Stimulated activated CD4-positive, alpha-beta T cell treated with anti-CD3 and anti-CD28 coated beads, Interleukin-1b, Interleukin-23, amount 100 ng/mL, for 1 hour (primary cell): ENCODE data around the gene TYW1.
"Not testable (repeated sequence)": the region's sequence is repeated elsewhere in the genome, so short reads cannot be mapped to it uniquely, and the experiment has no call there.

Source experiments
- DNase-seq, 2 donors: peaks; one replicate each; pipeline ENCODE4 v3.0.0-alpha.2; 2020; ENCODE audit warnings: low read depth in 2 of 2

Gene TYW1, protein sequence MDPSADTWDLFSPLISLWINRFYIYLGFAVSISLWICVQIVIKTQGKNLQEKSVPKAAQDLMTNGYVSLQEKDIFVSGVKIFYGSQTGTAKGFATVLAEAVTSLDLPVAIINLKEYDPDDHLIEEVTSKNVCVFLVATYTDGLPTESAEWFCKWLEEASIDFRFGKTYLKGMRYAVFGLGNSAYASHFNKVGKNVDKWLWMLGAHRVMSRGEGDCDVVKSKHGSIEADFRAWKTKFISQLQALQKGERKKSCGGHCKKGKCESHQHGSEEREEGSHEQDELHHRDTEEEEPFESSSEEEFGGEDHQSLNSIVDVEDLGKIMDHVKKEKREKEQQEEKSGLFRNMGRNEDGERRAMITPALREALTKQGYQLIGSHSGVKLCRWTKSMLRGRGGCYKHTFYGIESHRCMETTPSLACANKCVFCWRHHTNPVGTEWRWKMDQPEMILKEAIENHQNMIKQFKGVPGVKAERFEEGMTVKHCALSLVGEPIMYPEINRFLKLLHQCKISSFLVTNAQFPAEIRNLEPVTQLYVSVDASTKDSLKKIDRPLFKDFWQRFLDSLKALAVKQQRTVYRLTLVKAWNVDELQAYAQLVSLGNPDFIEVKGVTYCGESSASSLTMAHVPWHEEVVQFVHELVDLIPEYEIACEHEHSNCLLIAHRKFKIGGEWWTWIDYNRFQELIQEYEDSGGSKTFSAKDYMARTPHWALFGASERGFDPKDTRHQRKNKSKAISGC

DNA sequence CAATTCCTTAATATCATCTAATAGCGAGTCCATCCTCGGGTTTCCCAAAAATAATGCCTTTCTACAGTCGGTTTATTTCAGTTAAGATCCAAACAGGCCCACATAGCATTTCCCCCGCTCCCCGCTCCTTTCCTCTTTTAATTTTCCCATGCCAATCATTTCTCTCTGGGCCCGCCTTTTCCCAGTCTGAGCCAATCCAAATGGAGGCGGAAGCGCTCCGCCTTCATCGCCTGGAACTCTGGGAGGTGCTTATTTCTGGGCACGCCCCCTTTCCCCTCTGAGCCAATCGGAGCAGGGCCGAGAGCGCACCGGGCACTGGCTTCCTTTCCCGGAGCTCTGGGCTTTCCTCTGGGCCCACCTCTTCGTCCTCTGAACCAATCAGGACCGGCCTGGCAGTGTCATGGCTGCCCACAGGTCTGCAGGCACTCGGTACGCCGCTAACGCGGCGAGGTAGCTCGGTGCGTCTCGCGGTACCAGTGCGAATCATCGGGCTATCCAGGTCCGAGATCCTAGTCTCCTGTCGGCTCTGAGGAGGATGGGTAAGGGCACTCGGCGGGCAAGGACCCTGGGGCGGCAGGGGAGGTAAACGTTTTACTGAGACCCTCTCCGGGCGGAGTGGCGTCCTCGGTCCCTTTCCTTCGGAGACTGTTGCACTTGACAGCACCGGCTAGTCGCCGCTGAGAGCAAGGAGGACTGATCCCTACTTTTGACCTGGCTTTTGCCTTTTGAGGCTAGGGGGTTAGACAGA lies at the start of gene TYW1:
TSS of gene TYW1 (plus strand) at position 390 of the 748 bp plus-strand sequence. CDS start at position 536, 146 bp downstream.
- peak; percentile 94 to 95 for DNase-seq

DNA sequence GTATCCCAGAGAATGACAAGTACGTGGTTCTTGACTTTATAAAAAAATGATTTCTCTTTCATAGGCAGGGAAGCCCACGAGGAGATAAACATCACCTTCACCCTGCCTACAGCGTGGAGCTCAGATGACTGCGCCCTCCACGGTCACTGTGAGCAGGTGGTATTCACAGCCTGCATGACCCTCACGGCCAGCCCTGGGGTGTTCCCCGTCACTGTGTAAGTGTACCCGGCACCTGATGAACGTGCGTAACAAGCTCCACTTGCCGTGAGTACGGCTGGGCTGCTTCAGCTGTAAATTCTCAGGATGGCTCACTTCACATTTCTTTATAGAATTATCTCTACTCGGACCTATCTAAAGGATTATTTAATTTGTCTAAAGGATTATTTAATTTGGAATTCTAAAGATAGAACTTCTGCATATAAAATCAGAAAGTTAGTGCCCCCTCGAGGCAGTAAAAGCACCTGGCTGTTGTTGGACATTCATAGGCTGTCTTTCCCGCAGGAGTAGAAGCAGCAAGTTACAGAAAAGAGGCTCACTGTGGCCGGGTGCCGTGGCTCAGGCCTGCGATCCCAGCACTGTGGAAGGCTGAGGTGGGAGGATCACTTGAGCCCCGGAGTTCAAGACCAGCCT lies 48.0 kb upstream of the TYW1 start:
- DNase-seq: no peak

DNA sequence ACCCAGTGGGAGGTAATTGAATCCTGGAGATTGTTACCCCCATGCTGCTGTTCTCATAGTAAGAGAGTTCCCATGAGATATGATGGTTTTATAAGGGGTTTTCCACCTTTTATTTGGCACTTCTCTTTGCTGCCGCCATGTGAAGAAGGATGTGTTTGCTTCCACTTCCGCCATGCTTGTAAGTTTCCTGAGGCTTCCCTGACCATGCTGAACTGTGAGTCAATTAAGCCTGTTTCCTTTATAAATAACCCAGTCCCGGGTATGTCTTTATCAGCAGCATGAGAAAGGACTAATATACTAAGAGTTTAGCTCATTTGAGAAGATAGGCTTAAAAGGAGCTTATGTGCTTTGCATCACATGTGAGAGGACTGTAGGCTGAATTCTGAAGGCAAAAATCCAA lies 46.3 kb upstream of the TYW1 start:
- no peak for DNase-seq

DNA sequence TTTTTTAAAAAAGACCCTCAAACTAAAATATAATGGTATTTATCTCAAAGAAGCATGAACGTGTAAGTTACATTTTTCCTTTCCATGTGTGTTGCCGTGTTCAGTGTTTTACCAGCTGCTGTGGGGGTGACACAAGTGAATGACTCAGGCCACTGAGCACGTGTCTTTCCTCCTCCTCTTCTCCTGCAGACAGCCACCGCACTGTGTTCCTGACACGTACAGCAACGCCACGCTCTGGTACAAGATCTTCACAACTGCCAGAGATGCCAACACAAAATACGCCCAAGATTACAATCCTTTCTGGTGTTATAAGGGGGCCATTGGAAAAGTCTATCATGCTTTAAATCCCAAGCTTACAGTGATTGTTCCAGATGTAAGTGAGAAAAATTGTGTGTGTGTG lies 45.9 kb upstream of the TYW1 start:
- no peak for DNase-seq

DNA sequence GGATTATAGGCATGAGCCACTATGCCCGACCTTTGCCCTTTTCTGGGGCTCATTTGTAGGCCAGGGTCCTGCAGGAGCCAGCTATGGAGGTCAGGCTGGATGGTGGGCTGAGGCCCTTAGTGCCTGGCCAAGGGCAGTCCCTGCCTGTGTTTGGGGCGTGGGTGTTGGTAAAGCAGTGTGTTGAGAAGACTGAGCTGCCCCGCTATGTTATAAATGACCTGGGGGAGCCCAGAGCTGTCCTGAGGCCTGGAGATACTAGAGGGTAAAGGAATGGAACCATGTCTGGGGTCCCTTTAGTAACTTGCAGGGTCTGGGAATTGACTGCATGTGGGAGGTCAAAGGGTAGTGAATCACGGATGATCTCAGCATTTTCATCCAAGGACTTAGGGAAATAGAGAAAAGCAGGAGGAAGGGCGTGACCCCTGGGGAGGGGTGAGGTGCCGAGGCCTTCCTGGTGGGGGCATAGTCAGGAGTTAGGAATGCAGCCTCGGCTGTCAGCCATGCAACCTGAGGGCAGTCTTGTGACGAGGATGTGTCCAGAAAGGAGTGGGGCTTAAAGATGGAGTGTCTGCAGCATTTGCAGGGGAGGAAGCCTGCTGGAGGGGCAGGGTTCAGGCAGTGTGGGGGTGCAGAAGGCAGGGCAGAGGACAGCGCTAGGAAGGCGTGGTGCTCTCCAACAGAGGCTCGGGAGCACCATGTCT lies 44.1 kb upstream of the TYW1 start:
- DNase-seq: no peak

DNA sequence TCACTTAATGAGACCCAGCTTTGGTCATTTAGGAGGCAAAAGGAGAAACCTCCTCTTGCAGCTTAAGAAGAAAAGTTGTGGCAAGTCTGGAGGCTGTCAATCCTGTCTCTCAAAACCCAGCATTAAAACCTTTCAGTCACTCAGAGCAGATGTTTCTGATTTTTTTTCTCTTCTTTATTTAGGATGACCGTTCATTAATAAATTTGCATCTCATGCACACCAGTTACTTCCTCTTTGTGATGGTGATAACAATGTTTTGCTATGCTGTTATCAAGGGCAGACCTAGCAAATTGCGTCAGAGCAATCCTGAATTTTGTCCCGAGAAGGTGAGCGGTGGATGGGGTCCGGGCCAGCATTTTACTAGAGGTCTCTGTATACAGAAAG lies 43.6 kb upstream of the TYW1 start:
- DNase-seq: no peak

DNA sequence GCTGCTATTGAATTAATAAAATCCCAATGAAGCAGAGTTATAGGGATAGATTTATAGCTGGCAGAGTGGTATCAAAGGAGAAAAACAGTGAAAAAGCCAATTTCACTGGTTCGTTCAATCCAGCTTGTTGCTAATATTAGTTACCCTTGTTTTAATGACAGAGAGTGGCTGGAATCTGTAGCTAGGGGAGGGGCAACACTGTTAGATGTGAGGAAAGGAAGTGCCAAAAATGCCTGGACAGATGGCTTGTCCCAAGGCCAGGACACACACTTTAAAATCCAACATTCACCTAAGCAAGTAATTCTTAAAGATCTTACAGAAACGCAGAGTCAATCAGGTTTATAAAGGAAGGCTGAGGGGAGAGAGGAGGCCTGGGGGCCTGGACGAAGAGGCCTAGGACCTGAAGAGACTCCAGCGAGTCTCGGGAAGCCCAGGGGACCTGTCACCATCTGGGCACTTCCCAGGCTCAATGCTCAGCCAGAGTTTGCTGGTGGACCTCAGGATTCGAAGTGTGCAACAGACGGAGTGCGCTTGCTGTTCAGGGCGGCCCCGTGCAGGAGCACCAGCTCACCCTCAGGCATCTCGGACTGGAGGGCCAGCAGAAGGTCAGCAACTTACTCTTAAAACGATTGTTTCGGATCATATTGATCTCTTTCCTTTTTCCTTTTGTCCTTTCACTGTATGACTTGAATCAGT lies 38.9 kb upstream of the TYW1 start:
- DNase-seq: no peak

DNA sequence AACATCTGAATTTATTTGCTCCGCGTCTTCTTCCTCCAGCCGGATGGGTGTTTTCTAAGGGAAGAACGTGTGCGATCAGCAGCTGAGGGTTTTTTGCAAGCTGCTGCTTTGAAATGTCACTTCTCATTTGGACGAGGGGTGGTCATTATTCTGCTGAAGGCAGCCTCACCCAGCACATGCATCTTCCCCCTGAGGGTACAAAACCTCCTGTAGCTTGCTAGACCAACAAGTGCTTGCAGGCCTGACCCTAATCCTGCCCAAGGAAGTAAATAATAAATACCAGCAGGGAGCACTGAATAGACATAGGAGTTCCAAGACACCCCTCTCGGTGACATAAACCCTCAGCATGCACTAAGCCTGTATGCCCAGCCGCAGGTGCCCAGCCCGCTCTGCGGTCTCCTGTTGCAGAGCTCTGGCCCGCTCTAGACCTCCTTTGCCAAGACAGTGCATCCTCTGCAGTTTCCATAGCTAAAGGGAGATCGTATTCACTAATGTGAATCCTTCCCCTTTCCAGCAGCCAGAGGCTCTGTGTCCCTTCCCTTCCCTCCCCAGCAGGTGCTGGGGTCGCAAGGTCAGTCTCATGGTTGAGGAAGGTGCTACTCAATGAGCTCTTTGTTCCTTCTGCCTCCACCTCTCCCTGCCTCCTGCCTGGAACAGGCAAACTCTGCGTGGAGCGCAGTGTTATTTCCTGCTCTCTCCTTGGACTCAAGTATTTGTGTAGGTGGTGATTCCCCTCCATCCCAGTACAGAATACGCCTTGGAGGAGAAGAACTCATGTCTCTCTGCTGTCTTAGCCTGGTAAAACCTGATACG lies 37.9 kb upstream of the TYW1 start:
- DNase-seq: no peak

DNA sequence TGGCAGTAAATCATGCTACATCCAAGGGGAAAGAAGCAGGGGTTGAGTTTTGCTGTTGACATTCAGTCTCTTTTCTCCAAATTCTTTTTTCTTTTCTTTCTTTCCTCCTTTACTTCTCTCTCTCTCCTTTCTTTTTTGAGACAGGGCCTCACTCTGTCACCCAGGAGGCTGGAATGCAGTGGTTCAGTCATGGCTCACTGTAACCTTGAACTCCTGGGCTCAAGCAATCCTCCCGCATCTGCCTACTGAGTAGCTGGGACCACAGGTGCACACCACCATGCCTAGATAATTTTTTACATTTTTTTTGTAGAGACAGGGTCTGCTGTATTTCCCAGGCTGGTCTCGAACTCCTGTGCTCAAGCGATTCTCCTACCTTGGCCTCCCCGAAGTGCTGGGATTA lies 36.4 kb upstream of the TYW1 start:
- no peak for DNase-seq

DNA sequence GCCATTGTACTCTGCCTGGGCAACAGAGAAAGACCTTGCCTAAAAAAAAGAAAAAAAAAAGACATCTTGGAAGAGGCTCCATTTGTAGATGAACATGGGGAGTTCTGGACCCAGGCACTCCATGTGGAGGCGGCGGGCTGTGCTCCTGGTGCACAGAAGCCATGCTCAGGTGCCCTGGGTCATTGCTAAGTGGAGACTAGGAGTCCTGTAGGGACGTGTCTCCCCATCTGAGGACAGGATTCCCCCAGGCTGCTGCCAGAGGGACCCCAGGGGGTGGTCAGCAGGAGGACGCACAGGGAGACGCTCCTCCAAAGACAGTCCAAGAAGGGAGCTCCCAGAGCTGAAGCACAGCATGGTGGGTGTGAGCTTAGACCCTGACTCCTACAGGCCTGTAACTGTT lies 35.5 kb upstream of the TYW1 start:
- no peak for DNase-seq

DNA sequence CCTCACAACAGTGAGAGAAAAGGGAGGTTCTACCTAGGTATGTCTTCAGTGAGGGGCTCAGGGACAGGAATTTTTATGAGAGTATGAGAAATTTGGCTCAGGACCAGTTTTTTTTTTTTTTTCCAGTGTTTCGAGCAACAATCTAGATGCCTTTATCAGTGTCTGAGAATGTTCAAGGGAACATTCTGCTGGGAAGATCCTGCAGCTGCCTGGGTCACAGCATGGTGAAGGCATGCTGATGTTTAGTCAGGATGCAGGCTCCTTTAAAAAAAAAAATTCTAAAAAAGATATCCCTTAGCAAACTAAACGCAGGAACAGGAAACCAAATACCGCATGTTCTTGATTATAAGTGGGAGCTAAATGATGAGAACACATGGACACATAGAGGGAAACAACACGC lies 32.2 kb upstream of the TYW1 start:
- no peak for DNase-seq

DNA sequence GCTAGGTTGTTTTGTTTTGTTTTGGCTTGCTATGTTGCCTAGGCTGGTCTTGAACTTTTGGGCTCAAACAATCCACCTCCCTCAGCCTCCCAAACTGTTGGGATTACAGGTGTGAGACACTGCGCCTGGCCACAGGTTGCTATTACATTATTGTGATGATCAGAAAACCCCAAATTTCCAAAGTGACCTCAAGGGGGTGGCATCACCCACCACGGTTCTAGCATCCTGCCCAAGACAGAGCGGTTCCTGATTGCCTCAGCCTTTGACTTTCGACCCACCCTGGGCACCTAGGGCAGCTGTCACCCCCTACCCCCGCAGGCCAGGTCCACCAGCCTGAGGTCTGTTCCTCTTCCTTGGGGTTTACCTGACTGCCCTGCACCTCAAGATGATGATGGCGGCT lies 29.6 kb upstream of the TYW1 start:
- no peak for DNase-seq

DNA sequence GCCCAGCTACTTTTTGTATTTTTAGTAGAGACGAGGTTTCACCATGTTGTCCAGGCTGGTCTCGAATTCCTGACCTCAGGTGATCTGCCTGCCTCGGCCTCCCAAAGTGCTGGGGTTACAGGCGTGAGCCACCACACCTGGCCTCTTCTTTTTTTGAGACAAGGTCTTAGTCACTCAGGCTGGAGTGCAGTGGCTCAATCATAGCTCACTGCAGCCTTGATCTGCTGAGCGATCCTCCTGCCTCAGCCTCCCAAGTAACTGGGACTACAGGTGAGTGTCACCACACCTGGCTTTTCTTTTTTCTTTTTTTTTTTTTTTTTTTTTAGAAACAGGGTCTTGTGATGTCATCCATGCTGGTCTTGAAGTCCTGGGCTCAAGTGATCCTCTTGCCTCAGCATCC lies 27.6 kb upstream of the TYW1 start:
- not testable (repeated sequence) for DNase-seq

DNA sequence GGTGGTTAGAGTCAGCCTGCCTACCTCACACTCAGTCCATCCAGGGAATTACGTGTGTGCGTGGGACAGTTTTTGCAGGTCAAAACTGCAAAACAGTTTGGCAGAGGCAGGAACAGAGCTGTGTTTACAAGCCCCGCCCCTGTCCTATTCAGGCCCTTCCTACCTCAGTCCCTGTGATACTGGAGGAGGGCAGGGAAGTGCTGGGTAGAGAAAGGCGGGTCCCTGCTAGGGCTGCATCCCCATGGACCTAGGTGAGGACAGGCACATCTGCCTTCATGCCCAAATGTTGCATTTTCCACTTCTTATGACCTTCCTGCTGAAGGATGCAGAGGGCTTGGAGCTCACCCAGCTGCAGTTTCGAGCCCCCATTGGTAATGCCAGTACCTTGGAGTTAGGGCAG lies 26.3 kb upstream of the TYW1 start:
- no peak for DNase-seq

DNA sequence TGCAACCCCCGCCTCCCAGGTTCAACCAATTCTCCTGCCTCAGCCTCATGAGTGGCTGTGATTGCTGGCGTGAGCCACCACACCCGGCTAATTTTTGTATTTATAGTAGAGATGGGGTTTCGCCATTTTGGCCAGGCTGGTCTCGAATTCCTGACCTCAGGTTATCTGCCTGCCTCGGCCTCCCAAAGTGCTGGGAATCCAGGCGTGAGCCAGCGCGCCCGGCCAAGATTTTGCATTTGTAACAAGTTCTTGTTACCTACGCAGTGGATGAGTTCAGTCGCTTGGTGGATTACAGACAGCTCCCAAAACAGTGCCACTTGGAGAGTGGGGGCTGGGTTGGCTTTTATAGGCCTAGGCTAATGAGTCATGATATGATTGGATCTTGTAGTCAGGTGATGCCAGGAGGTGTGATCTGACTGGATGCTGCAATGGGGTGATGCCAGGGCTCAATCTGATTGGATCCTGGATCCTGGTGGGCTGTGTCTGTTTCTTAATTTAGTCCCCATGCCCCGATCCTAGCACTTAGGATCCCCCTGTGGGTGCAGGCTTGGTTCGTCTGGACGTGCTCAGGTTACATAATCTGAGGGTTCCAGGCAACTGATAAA lies 21.5 kb upstream of the TYW1 start:
- no peak for DNase-seq

DNA sequence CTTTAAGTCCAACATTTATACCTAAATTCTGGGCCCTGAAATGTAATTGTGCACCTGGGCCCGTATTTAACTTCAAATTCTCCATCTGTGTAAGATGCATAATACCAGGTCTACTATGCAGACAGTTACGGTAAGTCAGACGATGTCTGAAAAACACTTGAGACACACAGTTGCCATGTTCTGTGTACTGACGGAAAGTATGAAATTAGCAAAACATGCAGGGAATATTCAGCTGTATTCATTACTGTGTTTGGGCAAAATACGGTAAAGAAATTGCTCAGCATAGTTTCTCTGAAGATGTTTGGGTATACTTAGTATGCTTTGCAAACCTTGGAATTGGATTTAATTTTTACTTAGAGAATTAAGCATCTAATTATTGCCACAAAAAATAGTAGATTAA lies 18.3 kb upstream of the TYW1 start:
- not testable (repeated sequence) for DNase-seq

DNA sequence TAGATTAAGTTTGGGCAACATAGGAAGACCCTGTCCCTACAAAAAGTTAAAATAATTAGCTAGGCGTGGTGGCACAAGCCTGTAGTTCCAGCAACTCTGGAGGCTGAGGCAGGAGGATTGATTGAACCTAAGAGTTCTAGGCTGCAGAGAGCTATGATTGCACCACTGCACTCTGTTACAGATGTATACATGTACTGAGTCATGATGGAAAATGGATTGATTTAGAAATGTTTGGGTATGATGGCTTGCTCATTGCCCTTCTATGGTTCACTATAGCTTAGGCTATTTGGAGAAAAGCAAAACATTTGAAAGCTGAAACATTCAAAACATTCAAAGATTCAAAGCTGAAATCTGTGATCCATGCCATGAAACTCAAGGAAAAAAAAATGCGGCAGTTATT lies 17.6 kb upstream of the TYW1 start:
- not testable (repeated sequence) for DNase-seq

DNA sequence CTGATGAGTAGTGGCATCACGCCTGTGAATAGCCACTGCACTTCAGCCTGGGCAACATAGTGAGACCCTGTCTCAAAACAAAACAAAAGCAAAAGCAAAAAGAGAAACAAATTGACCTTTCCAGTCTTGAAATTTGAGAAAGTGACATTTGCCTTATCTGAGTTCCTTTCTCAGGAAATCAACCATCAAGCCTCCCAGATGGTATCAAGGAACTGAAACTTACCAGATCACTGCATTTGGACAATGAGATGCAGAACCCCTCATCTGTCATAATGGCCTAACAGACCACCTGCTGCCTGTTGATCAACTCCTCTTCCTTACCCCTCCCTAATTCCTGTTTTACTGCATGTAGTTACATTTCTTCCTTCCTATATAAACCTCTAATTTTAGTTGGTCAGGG lies 16.3 kb upstream of the TYW1 start:
- not testable (repeated sequence) for DNase-seq

DNA sequence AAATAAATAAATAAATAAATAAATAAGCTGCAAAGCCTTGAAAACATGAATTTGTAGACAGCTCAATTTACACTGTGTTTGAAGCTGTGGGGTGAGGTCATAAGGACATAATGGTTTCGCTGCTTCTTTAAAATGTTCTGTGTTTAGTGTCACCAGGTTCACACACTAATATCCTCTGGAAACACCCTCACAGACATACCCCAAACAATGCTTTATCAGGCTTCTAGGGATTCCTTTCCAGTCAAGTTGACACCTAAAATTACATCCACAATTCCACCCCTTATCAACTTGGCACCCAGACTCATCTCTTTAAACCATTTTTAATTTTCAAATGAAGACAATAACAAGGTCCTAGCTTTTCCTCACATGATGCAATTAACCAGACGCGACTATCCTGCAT lies 7.1 kb upstream of the TYW1 start:
- DNase-seq: not testable (repeated sequence)

DNA sequence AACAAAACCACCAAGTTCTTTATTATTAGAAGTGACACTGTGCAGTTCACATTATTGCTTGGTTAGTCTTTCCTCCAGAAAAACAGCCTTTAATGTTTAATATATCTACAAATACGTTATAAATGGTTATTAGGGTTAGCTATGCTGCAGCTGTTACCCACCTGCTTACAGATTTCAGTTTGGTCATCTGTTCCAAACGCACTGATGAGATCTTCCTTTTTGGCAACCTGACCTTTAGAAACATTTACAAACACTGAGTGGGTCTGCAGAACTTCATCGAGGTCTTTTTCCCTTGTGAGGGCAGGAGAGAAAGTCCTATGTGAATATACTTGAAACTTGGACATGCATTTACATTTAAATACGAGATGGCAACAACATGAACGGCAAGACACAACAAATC lies 2.6 kb upstream of the TYW1 start:
- DNase-seq: not testable (repeated sequence)
